ENCODE results near the gene SYPL1.

Gene SYPL1

GRCh38 chr7:106095634-106096033, 16.5 kb downstream of the SYPL1 start:
- DNase-seq (ENCODE audit: low read depth in 1 of 2, low spot score in 1 of 2) = no peak

- DNase-seq (ENCODE audit: low read depth in 1 of 2, low spot score in 1 of 2) = no peak
These were observed 17.3 kb downstream of the SYPL1 start for GRCh38 chr7:106094780-106095179.

DNA sequence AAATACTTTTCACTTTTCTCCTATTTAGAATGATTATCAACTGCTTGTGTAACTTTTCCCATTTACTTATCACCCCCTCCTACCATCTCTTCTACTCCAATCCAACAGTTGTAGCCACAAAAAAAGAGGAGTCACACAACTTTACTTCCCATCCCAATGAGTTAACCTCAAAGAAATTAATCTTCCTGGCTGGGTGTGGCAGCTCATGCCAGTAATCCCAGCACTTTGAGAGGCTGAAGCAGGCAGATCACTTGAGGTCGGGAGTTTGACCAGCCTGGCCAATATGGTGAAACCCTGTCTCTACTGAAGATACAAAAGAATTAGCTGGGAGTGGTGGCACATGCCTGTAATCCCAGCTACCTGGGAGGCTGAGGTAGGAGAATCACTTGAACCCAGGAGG, 19.9 kb downstream of the SYPL1 start:
- DNase-seq (ENCODE audit: low read depth in 1 of 2, low spot score in 1 of 2) = no peak

GRCh38 chr7:106089647-106090046, 22.5 kb downstream of the SYPL1 start:
- DNase-seq (ENCODE audit: low read depth in 1 of 2, low spot score in 1 of 2) = no peak

- no peak for DNase-seq (ENCODE audit: low read depth in 1 of 2, low spot score in 1 of 2)
These were observed 24.1 kb downstream of the SYPL1 start for GRCh38 chr7:106088014-106088413.

GRCh38 chr7:106086062-106086461, 26.1 kb downstream of the SYPL1 start:
- no peak for DNase-seq (ENCODE audit: low read depth in 1 of 2, low spot score in 1 of 2)

DNA sequence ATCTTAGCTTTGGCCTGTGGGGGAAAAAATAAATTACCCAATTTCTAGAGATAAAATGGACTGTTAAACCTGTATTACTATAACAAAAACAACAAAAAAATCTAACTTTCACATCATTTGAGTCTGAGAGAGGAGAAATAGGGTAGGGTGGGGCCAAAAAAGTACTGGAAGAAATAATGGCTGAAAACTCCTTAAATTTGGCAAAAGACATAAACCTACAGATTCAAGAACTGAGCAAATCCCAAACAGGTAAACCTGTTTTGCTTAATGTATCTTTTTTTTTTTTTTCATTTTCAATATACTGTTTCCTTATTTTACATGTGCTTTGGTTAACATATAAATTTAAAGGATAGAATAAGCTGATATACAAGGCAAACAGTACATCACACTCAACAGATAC, 27.1 kb downstream of the SYPL1 start:
- DNase-seq (ENCODE audit: low read depth in 1 of 2, low spot score in 1 of 2) = no peak

- no peak for DNase-seq (ENCODE audit: low read depth in 1 of 2, low spot score in 1 of 2)
These were observed 28.4 kb downstream of the SYPL1 start for GRCh38 chr7:106083717-106084116.

- DNase-seq (ENCODE audit: low read depth in 1 of 2, low spot score in 1 of 2) = no peak
These were observed 29.8 kb downstream of the SYPL1 start for GRCh38 chr7:106082087-106082854.

- no peak for DNase-seq (ENCODE audit: low read depth in 1 of 2, low spot score in 1 of 2)
These were observed 31.7 kb downstream of the SYPL1 start for GRCh38 chr7:106080300-106080987.

DNA sequence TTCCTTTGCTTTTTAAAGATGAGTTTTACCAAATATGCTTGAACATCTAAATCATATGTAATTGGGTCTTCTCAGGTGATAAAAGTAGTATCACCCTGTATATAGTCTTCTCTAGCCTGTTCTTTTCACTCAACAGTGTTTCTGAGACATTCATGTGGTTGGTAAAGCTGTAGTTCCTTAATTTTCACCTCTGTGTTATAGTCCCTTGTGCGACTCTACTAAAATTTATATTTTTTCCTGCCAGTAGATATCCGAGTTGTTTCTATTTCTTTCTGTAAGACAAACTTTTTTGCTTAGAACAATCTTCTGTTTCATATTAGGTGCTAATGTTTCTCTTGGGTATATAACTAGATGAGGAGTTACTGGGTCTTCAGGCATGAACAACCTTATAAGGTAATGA, 35.6 kb downstream of the SYPL1 start:
- DNase-seq (ENCODE audit: low read depth in 1 of 2, low spot score in 1 of 2) = no peak

- DNase-seq (ENCODE audit: low read depth in 1 of 2, low spot score in 1 of 2) = no peak
These were observed 36.2 kb downstream of the SYPL1 start for GRCh38 chr7:106075937-106076336.

- no peak for DNase-seq (ENCODE audit: low read depth in 1 of 2, low spot score in 1 of 2)
These were observed 37.9 kb downstream of the SYPL1 start for GRCh38 chr7:106074257-106074656.

GRCh38 chr7:106073701-106074100, 38.4 kb downstream of the SYPL1 start:
- no peak for DNase-seq (ENCODE audit: low read depth in 1 of 2, low spot score in 1 of 2)

GRCh38 chr7:106072715-106073091, 39.4 kb downstream of the SYPL1 start:
- DNase-seq (ENCODE audit: low read depth in 1 of 2, low spot score in 1 of 2) = no peak

- no peak for DNase-seq (ENCODE audit: low read depth in 1 of 2, low spot score in 1 of 2)
These were observed 40.0 kb downstream of the SYPL1 start for GRCh38 chr7:106071999-106072714.

- DNase-seq (ENCODE audit: low read depth in 1 of 2, low spot score in 1 of 2) = no peak
These were observed 40.6 kb downstream of the SYPL1 start for GRCh38 chr7:106071356-106071998.

- DNase-seq (ENCODE audit: low read depth in 1 of 2, low spot score in 1 of 2) = no peak
These were observed 41.4 kb downstream of the SYPL1 start for GRCh38 chr7:106070567-106071254.

- no peak for DNase-seq (ENCODE audit: low read depth in 1 of 2, low spot score in 1 of 2)
These were observed 41.9 kb downstream of the SYPL1 start for GRCh38 chr7:106070201-106070551.

DNA sequence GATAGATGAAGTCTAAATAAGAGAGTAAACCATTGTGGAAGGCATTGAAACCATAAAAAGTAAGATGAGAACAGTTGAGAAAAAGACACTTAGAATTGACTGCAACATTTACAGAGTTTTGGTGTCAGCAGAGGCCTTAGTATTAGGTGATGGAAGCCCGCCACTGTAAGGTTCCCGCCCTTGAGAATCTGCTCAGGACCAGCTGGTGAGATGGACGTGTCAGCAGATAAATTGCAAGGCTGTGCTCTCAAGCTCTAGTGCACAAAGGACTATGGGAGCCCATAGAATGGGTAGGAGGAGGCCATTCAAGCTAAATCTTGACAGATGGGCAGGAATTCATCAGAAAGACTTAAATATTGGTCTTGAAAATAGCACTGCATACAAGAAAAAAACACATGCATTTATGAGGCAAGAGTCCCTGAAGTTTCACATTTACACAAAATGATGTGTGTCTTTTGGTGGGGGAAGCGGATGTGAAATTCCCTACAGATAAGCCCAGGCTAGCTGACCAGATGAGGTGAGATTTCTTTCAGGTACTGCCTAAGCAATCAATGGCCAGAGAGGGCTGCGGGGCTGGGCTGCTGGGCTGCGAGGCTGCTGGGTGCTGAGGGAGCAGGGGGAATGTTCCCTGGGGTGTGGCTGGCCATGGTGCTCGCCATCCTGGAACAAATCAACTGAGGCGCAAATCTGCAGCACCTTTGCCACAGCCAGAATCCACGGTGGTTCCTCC, 42.5 kb downstream of the SYPL1 start:
- DNase-seq (ENCODE audit: low read depth in 1 of 2, low spot score in 1 of 2) = no peak

DNA sequence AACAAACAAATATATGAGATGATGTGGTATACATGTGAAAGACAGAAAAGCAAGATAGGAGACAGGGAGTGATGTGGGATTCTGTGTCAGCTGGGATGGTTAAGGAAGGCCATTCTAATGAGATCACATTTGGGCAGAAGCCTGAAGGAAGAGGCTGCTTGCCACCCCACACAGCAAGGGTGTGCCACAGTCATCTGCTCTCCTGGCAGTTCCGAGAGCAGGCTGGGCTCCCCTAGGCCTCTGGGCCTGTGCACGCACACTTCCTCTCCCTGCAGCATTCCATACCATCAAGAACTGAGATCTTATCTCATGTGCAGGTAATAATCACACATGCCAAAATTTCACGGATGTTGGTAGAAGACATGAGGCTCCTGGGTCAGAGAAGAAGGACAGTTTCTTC, 43.1 kb downstream of the SYPL1 start:
- no peak for DNase-seq (ENCODE audit: low read depth in 1 of 2, low spot score in 1 of 2)

Data from activated T-helper 1 cell treated with anti-CD3 and anti-CD28 coated beads, Interleukin-2, amount 50 U/mL, for 16 hours (primary cell).